GM12801 (cell line): ENCODE data around the gene STC2.

Source experiments
- TF ChIP-seq, protein P1 (sequence below): IDR thresholded peaks from one replicate; pipeline ENCODE4 v1.5.1; 2011; ENCODE audit warnings: control low read depth; ENCODE audit not compliant: insufficient read length; ENCODE audit errors: extremely low read depth

Gene STC2

DNA sequence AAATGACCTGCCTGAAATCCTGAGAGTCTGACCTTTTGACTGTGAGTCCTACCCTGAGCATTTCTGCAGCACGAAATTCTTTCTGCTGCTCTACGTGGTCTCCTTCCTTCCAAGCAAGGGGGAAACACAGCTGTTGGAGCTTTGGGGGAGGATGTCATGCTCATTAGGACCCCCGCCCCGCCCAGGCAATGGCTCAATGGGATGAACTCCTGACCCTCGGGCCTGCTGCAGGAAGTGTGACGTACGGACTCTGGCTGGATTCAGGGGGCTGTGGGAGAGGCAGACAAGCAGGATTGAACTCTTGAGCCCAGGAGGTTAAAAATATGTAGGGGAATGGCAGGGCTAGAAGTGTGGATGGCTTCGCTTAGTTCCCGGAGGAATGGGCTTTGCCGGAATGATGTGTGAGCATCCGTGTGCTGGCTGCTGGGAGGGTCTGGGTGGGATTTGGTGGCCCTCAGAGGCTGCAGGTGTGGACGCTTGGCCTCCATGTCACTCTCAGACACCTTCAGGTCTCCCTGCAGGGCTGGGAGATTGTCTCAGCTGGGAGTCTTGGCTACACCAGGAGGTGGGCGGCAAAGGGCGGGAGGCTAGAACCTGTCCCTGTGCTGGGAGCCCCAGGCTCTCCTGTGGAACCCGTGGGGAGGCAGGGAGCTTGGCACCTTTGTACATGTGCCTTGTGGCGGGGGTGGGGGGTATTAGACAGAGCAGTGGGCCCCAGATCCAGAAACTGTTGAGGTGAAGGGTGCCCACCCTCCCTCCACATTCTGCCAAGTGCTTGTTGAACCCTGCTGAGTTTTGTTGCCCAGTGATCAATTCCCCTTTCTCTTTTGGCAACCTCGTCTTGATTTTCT, 26.3 kb downstream of the STC2 start:
- TF ChIP-seq, protein P1, sequence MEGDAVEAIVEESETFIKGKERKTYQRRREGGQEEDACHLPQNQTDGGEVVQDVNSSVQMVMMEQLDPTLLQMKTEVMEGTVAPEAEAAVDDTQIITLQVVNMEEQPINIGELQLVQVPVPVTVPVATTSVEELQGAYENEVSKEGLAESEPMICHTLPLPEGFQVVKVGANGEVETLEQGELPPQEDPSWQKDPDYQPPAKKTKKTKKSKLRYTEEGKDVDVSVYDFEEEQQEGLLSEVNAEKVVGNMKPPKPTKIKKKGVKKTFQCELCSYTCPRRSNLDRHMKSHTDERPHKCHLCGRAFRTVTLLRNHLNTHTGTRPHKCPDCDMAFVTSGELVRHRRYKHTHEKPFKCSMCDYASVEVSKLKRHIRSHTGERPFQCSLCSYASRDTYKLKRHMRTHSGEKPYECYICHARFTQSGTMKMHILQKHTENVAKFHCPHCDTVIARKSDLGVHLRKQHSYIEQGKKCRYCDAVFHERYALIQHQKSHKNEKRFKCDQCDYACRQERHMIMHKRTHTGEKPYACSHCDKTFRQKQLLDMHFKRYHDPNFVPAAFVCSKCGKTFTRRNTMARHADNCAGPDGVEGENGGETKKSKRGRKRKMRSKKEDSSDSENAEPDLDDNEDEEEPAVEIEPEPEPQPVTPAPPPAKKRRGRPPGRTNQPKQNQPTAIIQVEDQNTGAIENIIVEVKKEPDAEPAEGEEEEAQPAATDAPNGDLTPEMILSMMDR: no peak

DNA sequence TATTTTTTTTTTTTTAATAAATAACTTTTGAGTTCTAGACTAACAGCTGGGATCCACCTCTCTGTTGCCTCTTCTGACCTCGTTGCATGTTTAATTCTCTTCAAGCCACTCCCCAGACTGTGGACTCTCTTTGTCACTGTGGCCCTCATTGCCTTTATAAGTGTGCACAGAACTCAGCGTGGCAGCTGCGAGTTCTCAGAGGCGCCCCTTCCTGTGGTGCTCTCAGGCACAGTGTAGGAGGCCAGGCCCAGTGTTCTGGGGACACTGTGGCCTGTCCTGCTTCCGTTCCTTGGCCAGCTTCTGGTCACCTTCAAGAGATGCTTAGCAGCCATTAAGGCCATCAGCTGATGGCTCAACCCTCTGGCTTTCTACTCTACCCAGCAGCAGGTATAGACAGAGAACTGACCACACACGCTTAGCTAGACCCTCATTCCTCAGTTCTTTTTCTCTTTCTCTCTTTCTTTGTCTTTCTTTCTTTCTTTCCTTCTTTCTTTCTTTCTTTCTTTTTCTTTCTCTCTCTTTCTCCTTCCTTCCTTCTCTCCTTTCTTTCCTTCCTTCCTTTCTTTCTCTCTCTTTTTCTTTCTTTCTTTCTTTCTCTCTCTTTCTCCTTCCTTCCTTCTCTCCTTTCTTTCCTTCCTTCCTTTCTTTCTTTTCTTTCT, 27.7 kb downstream of the STC2 start:
- TF ChIP-seq, protein P1: no peak

DNA sequence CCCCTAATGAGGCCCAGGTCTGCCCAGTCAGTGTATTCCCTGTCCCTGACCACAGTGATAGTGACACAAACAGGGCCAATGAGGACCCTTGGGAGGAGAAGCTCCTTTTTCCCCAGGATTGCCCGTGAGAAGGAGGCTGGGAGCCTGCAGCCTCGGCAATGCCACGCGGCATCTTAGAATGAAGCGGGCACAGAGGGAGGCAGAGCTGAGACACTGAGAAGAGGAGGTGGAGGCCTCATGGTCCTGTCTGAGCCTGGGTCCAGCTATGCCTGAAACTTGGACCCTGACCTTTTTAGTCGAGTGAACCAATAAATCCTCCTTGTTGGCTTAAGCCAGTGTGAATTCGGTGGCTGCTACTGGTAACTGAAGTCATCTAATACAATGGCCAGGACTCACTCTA, 28.4 kb downstream of the STC2 start:
- TF ChIP-seq, protein P1: no peak

DNA sequence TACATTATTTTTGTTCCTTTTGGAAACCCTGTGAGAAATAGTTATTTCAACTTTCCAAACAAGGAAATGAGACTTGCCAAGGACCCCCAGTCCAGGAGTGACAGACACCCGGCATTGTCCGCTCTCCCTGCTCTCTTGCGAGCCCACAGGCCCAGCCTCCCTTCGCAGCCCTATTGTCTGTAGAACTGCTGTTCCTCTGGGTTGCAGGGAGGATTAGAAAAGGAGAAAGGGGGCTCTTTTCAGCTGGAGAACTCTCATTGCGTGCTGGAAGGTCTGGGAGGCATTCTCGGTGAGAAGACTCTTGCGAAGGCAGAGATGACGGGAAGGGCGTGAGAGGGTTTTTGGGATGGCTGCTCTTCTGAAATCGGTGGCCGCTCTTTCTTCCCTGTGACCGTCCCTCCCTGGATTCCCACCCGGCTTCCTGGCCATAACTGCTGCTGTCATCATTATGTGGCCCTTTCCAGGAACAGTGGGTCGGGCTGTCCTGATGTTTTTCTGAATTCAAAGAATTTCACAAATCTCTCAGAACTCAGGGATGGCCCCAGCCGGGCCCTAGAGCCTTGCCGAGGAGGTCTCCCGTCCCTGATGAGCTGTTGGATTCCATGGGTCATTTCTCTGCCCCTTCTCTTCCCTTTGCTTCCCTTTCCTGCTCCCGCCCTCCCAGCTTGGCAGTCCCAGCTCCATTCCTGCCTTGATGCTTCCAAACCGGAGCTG, 29.8 kb downstream of the STC2 start:
- TF ChIP-seq, protein P1: no peak

DNA sequence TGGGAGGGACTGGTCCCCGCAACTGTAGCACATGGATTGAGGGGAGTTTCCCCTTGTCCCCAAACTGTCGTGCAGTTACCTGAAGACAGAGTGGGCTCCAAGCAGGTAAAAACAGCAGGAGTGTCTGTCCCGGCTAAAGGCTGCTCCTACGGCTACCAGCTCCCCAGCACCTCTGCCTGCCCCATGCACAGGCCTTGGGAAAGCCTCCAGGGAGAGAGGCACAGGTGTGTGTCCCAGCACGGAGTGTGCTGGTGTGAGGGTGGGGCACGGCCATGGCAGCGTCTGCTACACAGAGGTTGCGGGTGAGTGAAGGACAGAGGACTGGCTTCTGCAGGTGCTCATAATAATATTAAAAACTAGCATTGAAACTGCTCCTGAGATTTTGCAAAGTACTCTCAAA, 30.4 kb downstream of the STC2 start:
- TF ChIP-seq, protein P1: no peak

DNA sequence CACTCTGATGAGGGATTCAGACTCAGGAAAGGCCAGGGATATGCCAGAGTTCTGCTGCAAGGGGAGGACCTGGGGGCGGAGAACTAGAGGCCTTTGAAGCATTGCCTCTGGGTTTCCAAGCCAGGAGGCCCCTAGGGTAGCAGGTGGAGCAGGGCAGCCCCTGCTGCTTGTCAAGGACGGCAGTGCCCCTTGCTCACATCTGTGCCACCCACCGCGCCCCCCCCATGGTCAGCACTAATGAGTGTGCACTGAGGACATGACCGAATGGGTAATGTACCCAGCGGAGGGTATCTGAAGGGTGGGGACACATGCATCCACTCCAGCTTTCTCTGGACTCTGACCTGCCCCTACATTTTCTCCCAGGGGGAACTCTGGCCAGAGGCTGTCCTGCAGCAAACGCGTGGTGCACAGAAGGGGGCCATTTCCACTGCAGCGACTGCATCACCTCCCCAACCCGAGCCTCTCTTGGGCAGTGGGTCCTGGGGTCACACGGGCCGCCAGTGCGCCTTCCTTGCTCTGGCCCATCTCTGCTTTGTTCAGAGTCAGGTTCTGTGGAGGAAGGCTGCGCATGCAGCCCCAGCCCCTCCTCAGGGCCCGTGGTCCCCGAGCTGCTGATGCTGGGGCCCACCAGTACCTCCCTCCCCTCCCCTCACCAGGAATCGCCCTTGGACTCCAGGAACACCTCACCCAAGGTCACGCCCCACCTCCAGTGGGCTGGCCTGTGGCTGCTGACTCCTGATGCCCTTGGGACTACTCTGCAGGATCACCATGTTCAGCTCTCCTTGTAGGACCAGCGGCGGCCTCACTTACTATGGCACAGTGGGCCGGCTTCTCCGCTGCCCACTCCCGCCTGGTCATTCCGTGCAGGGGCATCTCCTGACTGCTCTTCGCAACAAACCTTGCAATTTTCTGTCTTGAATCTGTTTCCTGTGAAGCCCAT, 31.2 kb downstream of the STC2 start:
- TF ChIP-seq, protein P1: no peak
